GM19099 (cell line): ENCODE measurements around the gene CFAP20DC.

ENCODE experiments used
- POLR2A ChIP-seq: IDR thresholded peaks from 3 replicates; pipeline ENCODE4 v1.6.1; 2011; ENCODE audit warnings: low read depth; ENCODE audit not compliant: insufficient read length; ENCODE audit errors: extremely low read depth

CFAP20DC gene

GRCh38 chr3:59049671-59050331, at the start of gene CFAP20DC:
Gene CFAP20DC (minus strand): TSS chr3:59050025. CDS start chr3:59049631, 394 bp downstream.
- peak; percentile 80 for TF ChIP-seq POLR2A

GRCh38 chr3:59094446-59094845, 44.6 kb upstream of the CFAP20DC start:
- TF ChIP-seq POLR2A: no peak

GRCh38 chr3:59093521-59093920, 43.7 kb upstream of the CFAP20DC start:
- TF ChIP-seq POLR2A: no peak

GRCh38 chr3:59088761-59089160, 38.9 kb upstream of the CFAP20DC start:
- no peak for TF ChIP-seq POLR2A

GRCh38 chr3:59085976-59086375, 36.2 kb upstream of the CFAP20DC start:
- TF ChIP-seq POLR2A: no peak

GRCh38 chr3:59084583-59084982, 34.8 kb upstream of the CFAP20DC start:
- no peak for TF ChIP-seq POLR2A

GRCh38 chr3:59082106-59082505, 32.3 kb upstream of the CFAP20DC start:
- no peak for TF ChIP-seq POLR2A

- TF ChIP-seq POLR2A: no peak
Observed at GRCh38 chr3:59081071-59081470, 31.2 kb upstream of the CFAP20DC start.

GRCh38 chr3:59079962-59080361, 30.1 kb upstream of the CFAP20DC start:
- no peak for TF ChIP-seq POLR2A

GRCh38 chr3:59074764-59075163, 24.9 kb upstream of the CFAP20DC start:
- no peak for TF ChIP-seq POLR2A

- no peak for TF ChIP-seq POLR2A
Observed at GRCh38 chr3:59072681-59073080, 22.9 kb upstream of the CFAP20DC start.

GRCh38 chr3:59069838-59070237, 20.0 kb upstream of the CFAP20DC start:
- no peak for TF ChIP-seq POLR2A

- no peak for TF ChIP-seq POLR2A
Observed at GRCh38 chr3:59065240-59065639, 15.4 kb upstream of the CFAP20DC start.

GRCh38 chr3:59064728-59065127, 14.9 kb upstream of the CFAP20DC start:
- TF ChIP-seq POLR2A: no peak

- TF ChIP-seq POLR2A: no peak
Observed at GRCh38 chr3:59064276-59064675, 14.5 kb upstream of the CFAP20DC start.

GRCh38 chr3:59056706-59057105, 6.9 kb upstream of the CFAP20DC start:
- no peak for TF ChIP-seq POLR2A
